WTC11 (cell line): Measurements from ENCODE around the gene DCAF5.

ENCODE experiments used
- ATF1 ChIP-seq: sonication (generic); formaldehyde crosslinking; IDR thresholded peaks from 2 replicates; pipeline ENCODE4 v1.8.1; 2023; ENCODE audit warnings: mild to moderate bottlenecking, moderate library complexity, missing genetic modification reagents
- ELF4 ChIP-seq: sonication (generic); formaldehyde crosslinking; IDR thresholded peaks from 2 replicates; pipeline ENCODE4 v1.8.1; 2022; ENCODE audit warnings: low read depth, mild to moderate bottlenecking, moderate library complexity, missing genetic modification reagents
- SOX15 ChIP-seq: fragments of 250-450 bp; sonication (Bioruptor Pico); IDR thresholded peaks from 2 replicates; pipeline ENCODE4 v1.9.0; 2021; ENCODE audit warnings: mild to moderate bottlenecking
- TF ChIP-seq, protein P1 (sequence below): fragments of 200-600 bp; IDR thresholded peaks from 2 replicates; pipeline ENCODE4 v1.8.0; 2022; ENCODE audit warnings: antibody characterized with exemption

DNA sequence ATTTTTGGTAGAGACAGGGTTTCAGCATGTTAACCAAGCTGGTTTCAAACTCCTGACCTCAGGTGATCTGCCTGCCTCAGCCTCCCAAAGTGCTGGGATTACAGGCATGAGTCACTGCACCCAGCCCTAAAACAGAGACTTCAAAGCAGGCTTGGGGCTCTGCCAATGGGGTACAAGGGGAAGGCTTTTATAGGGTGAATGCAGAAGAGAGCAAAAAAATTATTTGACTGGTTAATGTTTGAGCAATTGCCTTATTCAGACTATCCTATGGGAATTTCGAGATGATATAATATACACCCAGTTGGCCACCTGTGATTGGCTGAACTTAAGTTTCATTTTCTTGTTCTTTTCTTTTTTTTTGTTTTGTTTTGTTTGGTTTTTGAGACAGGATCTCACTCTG, 142.3 kb downstream of the DCAF5 start:
- TF ChIP-seq, protein P1, sequence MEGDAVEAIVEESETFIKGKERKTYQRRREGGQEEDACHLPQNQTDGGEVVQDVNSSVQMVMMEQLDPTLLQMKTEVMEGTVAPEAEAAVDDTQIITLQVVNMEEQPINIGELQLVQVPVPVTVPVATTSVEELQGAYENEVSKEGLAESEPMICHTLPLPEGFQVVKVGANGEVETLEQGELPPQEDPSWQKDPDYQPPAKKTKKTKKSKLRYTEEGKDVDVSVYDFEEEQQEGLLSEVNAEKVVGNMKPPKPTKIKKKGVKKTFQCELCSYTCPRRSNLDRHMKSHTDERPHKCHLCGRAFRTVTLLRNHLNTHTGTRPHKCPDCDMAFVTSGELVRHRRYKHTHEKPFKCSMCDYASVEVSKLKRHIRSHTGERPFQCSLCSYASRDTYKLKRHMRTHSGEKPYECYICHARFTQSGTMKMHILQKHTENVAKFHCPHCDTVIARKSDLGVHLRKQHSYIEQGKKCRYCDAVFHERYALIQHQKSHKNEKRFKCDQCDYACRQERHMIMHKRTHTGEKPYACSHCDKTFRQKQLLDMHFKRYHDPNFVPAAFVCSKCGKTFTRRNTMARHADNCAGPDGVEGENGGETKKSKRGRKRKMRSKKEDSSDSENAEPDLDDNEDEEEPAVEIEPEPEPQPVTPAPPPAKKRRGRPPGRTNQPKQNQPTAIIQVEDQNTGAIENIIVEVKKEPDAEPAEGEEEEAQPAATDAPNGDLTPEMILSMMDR, result no peak
- TF ChIP-seq ATF1 (CRISPR knock-in tag) (no peak), SOX15 (CRISPR knock-in tag) (no peak), ELF4 (CRISPR knock-in tag) (no peak)
